B cell (primary cell): ENCODE measurements around the gene IL1R1. TPM values are rescaled to one million over a fixed set of nuclear protein-coding genes. Genes with fewer than 3 reads are reported as not detected.

Experiments used
- ATAC-seq: fragments of 200-7000 bp; cut with Tn5 transposase; one replicate; pipeline ENCODE4 v1.10.0; 2021; ENCODE audit warnings: low read depth, mild to moderate bottlenecking, moderate number of reproducible peaks, moderate library complexity
- CTCF ChIA-PET: fragments of 350-600 bp; sonication (Branson Sonifier 250); formaldehyde crosslinking; loops from one replicate; lab custom pipeline; 2021; ENCODE audit warnings: antibody characterized with exemption, inconsistent platforms; lab: Charles Lee
- POLR2A ChIA-PET: fragments of 350-600 bp; sonication (Branson Sonifier 250); formaldehyde crosslinking; loops from one replicate; lab custom pipeline; 2021; ENCODE audit warnings: antibody characterized with exemption; lab: Charles Lee
- DNase-seq: peaks from one replicate; pipeline ENCODE4 v3.0.0; 2013
- H2AFZ ChIP-seq: 2 replicates; pipeline ENCODE4 v1.6.1; 2012; ENCODE audit warnings: mild to moderate bottlenecking, low read depth, low read length; ENCODE audit not compliant: insufficient read depth, poor library complexity, severe bottlenecking
- H3K27ac ChIP-seq, 2 donors: 1 replicate in 1 of 2; 2 replicates in 1 of 2; pipeline ENCODE4 v1.5.1; 2012 to 2013; ENCODE audit warnings: low read length in 2 of 2, mild to moderate bottlenecking in 2 of 2, moderate library complexity in 1 of 2
- H3K27me3 ChIP-seq, 4 experiments: fragments of 200-600 bp in 1 of 4; sonication (generic) in 1 of 4; replicated peaks in 1 of 4; 1 replicate in 2 of 4; 2 replicates in 2 of 4; pipeline versions ENCODE4 v1.6.1 to v1.7.0; 2013 to 2016; ENCODE audit warnings: low read length in 3 of 4, mild to moderate bottlenecking in 2 of 4, mixed read lengths in 1 of 4, moderate library complexity in 1 of 4; ENCODE audit not compliant: insufficient read depth in 4 of 4, control insufficient read depth in 3 of 4; ENCODE audit errors: control extremely low read depth in 1 of 4
- H3K36me3 ChIP-seq, 2 experiments: replicated peaks in 1 of 2; 1 replicate in 1 of 2; 2 replicates in 1 of 2; pipeline versions ENCODE4 v1.6.1 to v1.7.1; 2013; ENCODE audit warnings: low read length in 1 of 2; ENCODE audit not compliant: insufficient read depth in 2 of 2, control insufficient read depth in 1 of 2; ENCODE audit errors: control extremely low read depth in 1 of 2, extremely low read depth in 1 of 2
- H3K4me1 ChIP-seq, 2 donors: fragments of 200-600 bp in 1 of 2; sonication (generic) in 1 of 2; 1 replicate in 1 of 2; 2 replicates in 1 of 2; pipeline versions ENCODE4 v1.5.1 to v1.6.1; 2013 to 2017; ENCODE audit warnings: low read length in 2 of 2; ENCODE audit not compliant: control insufficient read depth in 2 of 2, insufficient read depth in 2 of 2
- H3K4me2 ChIP-seq: replicated peaks from 2 replicates; pipeline ENCODE3; 2012; ENCODE audit warnings: mild to moderate bottlenecking, low read depth, low read length; ENCODE audit not compliant: poor library complexity, severe bottlenecking
- H3K4me3 ChIP-seq, 5 experiments: fragments of 200-600 bp in 1 of 5; sonication (generic) in 1 of 5; 1 replicate in 3 of 5; 2 replicates in 2 of 5; pipeline versions ENCODE4 v1.5.1 to v1.7.0; 2011 to 2016; ENCODE audit warnings: low read length in 4 of 5, mild to moderate bottlenecking in 4 of 5, low read depth in 2 of 5, control low read depth in 1 of 5, moderate library complexity in 1 of 5; ENCODE audit not compliant: insufficient read depth in 1 of 5; ENCODE audit errors: control extremely low read depth in 1 of 5, extremely low read depth in 1 of 5
- H3K79me2 ChIP-seq: fragments of 200-600 bp; sonication (generic); one replicate; pipeline ENCODE4 v1.6.0; 2016; ENCODE audit warnings: low read length; ENCODE audit not compliant: control insufficient read depth, insufficient read depth
- H3K9ac ChIP-seq: fragments of 200-600 bp; sonication (generic); 2 replicates; pipeline ENCODE4 v1.6.1; 2017; ENCODE audit warnings: mild to moderate bottlenecking, low read length, moderate library complexity
- H3K9me3 ChIP-seq, 3 donors: one replicate each; pipeline versions ENCODE4 v1.6.1 to v1.7.1; 2013; ENCODE audit warnings: low read length in 2 of 3; ENCODE audit not compliant: control insufficient read depth in 2 of 3, insufficient read depth in 1 of 3; ENCODE audit errors: control extremely low read depth in 1 of 3
- H4K20me1 ChIP-seq: 2 replicates; pipeline ENCODE4 v1.6.0; 2012; ENCODE audit warnings: mild to moderate bottlenecking, low read length; ENCODE audit not compliant: insufficient read depth, control insufficient read depth, poor library complexity, severe bottlenecking
- H3K27ac Mint-ChIP-seq: one replicate; pipeline ENCODE4 v1.8.0; 2021; ENCODE audit warnings: mixed read lengths
- H3K27me3 Mint-ChIP-seq: one replicate; pipeline ENCODE4 v1.8.0; 2021; ENCODE audit warnings: mixed read lengths
- H3K4me1 Mint-ChIP-seq: one replicate; pipeline ENCODE4 v1.8.0; 2021; ENCODE audit warnings: mixed read lengths
- H3K4me3 Mint-ChIP-seq: one replicate; pipeline ENCODE4 v1.8.0; 2021; ENCODE audit warnings: mixed read lengths
- H3K9me3 Mint-ChIP-seq: one replicate; pipeline ENCODE4 v1.8.0; 2022; ENCODE audit warnings: mixed read lengths; ENCODE audit not compliant: insufficient read depth
- CTCF ChIP-seq: fragments of 200-600 bp; IDR thresholded peaks from one replicate; pipeline ENCODE4 v1.8.0; 2022; ENCODE audit warnings: antibody characterized with exemption, mild to moderate bottlenecking
- EZH2 ChIP-seq: IDR thresholded peaks from 2 replicates; pipeline ENCODE4 v1.6.1; 2012; ENCODE audit warnings: borderline replicate concordance, low read depth, mild to moderate bottlenecking, moderate library complexity, low read length; ENCODE audit not compliant: insufficient read depth, poor library complexity, severe bottlenecking
- WGBS: methylation state at CpG from one replicate; pipeline ENCODE4 v1.1.5; 2013; ENCODE audit warnings: missing lambda C conversion rate; ENCODE audit not compliant: insufficient coverage; 5-methylcytosine and 5-hydroxymethylcytosine counted together
- intact Hi-C: fragments of 100-400 bp; cut with micrococcal nuclease; formaldehyde crosslinking; loops from one replicate; pipeline ENCODE4 v1.10.0; 2022
- polyA plus RNA-seq: library from polyadenylated mRNA; depleted of rRNA; stranded (reverse); fragments of >200 nt; gene quantifications from 2 replicates; pipeline ENCODE4 v1.2.3, GENCODE V29; 2012
- total RNA-seq, 2 donors: library from RNA; stranded (reverse); fragments of 120-200 nt in 1 of 2; gene quantifications; 1 replicate in 1 of 2; 2 replicates in 1 of 2; pipeline versions ENCODE4 v1.2.3 to v1.2.4, GENCODE V29; 2013 to 2022

IL1R1 gene
- total and polyA plus RNA-seq, 2 donors (not counting 1 experiment from before 2014, with no cell fraction given): not detected

DNA sequence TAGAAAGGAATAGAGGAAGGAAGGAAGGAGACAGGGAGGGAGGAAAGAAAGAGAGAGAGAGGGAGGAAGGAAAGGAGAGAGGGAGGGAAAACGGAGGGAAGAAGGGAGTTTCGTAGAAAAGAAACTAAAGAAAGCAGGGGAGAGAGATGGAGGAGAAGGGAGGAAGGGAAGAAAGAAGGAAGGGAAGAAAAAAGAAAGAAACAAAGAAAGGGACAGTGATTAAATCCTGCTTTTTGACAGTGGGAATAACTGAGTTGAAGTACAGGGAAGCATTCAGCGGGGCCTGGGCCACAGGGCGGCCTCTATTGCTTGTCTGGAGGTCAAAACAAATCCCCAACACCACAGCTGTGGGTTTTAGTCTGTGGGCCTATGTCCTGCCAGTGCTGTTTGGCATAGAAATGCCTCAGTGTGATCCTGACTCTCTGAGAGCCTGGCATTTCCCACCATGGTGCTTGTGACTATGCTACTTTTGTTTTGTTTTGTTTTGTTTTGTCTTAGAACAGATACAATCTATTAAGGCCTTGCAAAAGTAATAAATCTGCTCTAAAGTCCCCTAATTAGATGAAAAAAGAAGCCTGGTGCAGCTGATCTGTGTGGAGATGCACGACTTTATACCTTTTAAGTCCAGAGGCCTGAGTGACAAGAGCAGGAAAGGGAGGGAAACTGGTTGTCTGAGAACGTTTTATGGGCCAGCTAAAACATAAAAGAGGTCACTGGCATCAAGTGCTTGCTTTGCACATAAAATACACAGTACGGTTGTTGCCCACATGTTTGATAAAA lies 84.3 kb downstream of the IL1R1 start:
- Mint-ChIP-seq H3K27ac (no peak overlapping the region), H3K27me3 (peaks cover 27% of the 10 kb centered on the region), H3K4me3 (no peak overlapping the region), H3K9me3 (no peaks in the 10 kb centered on the region), H3K4me1 (peaks cover 7% of the 10 kb centered on the region)
- CTCF ChIA-PET: no interaction called here
- Histone ChIP-seq H3K4me1 (peaks cover 0 to 5% of the 10 kb centered on the region in 2 donors), H3K27me3 (no peaks in the 10 kb centered on the region), H3K9ac (no peak overlapping the region), H2AFZ (no peak overlapping the region), H3K9me3 (no peaks in the 10 kb centered on the region), H4K20me1 (no peaks in the 10 kb centered on the region), H3K4me3 (no peak overlapping the region), H3K36me3 (no peaks in the 10 kb centered on the region), H3K4me2 (no peak overlapping the region), H3K27ac (no peak overlapping the region), H3K79me2 (no peaks in the 10 kb centered on the region)
- no peak for ATAC-seq
- no peak for DNase-seq
- POLR2A ChIA-PET: no interaction called here
- 84% methylated on average over 4 of the region's 7 CpGs for WGBS
- TF ChIP-seq EZH2: no peak
- no peak for TF ChIP-seq CTCF
- intact Hi-C loops: no loop called here

DNA sequence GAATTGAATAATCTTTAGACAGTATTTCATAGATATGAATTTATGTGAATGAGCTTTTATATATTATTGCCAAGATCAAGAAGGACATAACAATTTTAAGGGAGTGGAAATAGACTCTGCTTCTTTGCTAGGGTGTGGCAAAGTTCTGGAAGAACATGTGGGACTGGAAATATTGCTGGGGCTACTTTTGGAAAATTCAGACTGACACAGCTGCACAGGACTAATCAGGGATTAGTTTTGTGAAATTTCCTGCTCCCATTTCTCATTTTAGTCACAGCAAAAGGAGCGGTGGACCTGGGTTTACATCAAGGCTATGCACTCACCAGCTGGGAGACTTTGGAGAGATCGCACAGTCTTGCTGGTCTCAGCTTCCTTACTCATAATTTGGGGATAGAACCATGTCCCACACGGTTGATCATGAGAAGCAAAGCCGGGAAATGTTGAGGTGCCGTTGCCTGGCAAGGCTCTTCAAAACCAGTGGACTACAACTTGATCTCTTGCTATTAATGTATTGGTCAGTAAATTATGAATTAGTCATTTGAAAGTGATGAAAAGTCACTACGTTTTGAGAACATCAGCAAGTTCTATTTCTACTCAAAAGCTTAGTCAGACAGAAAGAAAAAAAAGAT lies 86.7 kb downstream of the IL1R1 start:
- Histone ChIP-seq H3K79me2 (no peaks in the 10 kb centered on the region), H2AFZ (no peak overlapping the region), H3K4me2 (no peak overlapping the region), H3K4me3 (no peak overlapping the region), H3K4me1 (peaks cover 0 to 5% of the 10 kb centered on the region in 2 donors), H3K36me3 (no peaks in the 10 kb centered on the region), H3K27ac (no peak overlapping the region), H4K20me1 (no peaks in the 10 kb centered on the region), H3K9me3 (no peaks in the 10 kb centered on the region), H3K9ac (no peak overlapping the region), H3K27me3 (peaks cover 0 to 2% (median 0%) of the 10 kb centered on the region in 4 experiments)
- no peak overlapping the region for H3K27ac Mint-ChIP-seq
- DNase-seq: no peak
- H3K4me1 Mint-ChIP-seq: peaks cover 7% of the 10 kb centered on the region
- WGBS: 64% methylated on average over 4 of the region's 6 CpGs
- TF ChIP-seq EZH2 (no peak), CTCF (no peak)
- intact Hi-C loops: no loop called here
- no peak for ATAC-seq
- no peaks in the 10 kb centered on the region for H3K9me3 Mint-ChIP-seq
- ChIA-PET POLR2A (no interaction called here), CTCF (no interaction called here)
- no peak overlapping the region for H3K4me3 Mint-ChIP-seq
- H3K27me3 Mint-ChIP-seq: peaks cover 19% of the 10 kb centered on the region
